ENCODE results near the gene C10orf71. TPM values are rescaled to one million over a fixed set of nuclear protein-coding genes. Genes with fewer than 3 reads are reported as not detected.

C10orf71 gene
- total and polyA plus RNA-seq, 2 of the 8 experiments (the other 6 are each of a cell fraction or from before 2014, with no cell fraction given) = not detected

DNA sequence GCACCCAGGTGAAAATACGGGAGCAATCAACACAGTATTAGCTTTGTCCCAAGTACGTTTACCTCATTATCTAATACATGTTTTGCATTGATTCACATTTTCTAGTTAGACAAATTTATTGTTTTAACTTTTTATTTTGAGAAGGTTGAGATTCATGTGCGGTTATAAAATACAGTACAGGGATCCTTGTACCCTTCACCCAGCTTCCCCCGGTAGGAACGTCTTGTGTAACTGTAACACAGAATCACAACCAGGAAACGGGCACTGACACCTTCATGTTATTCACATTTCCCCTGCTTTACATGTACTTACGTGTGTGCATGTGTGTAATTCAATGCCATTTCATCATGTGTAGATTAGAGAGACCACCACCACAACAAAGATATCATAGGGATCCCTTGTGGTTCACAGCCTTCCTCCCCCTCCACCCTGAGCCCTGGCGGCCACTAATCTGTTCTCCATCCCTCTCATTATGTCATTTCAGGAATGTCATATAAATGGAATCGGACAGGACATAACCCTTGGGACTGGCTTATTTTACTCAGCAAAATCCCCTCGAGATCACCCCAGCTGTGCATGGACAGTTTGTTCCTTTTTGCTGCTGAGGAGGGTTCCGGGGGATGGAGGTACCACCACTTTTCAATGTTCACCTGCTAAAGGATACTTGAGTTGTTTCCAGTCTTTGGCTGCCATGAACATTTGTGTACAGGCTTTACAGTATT is 46.5 kb upstream of the C10orf71 start:
- Histone ChIP-seq H3K18ac (ENCODE audit: extremely low read depth, low read length) (no peak overlapping the region), H4K8ac (ENCODE audit: extremely low read depth, insufficient read depth, low read length) (no peak overlapping the region), H4K20me1 (replicated peaks in 1 of 2; ENCODE audit: control insufficient read depth in 1 of 2, insufficient read depth in 2 of 2, low read length in 2 of 2) (no peaks in the 10 kb centered on the region), H3K79me2 (ENCODE audit: control insufficient read depth in 1 of 2, insufficient read depth in 2 of 2, low read length in 2 of 2) (no peaks in the 10 kb centered on the region), H4K5ac (ENCODE audit: insufficient read length, low read depth, low read length) (no peak overlapping the region), H3K79me1 (ENCODE audit: low read depth, low read length) (no peaks in the 10 kb centered on the region), H2BK15ac (ENCODE audit: low read length) (no peak overlapping the region), H3K4me2 (ENCODE audit: insufficient read depth in 1 of 2, low read depth in 2 of 2, low read length in 2 of 2) (no peak overlapping the region), H3K23me2 (ENCODE audit: low read depth, low read length) (peaks cover 4% of the 10 kb centered on the region), H2BK20ac (ENCODE audit: low read length) (no peak overlapping the region), H4K91ac (replicated peaks; ENCODE audit: insufficient read length, low read length) (no peak overlapping the region), H2AK5ac (ENCODE audit: low read depth, low read length) (no peak overlapping the region), H2BK12ac (ENCODE audit: low read depth, low read length) (no peak overlapping the region), H3K4me3 (ENCODE audit: extremely low read depth in 1 of 4, insufficient read depth in 2 of 4, low read depth in 3 of 4, low read length in 4 of 4) (no peak overlapping the region), H3K56ac (replicated peaks; ENCODE audit: insufficient read length, low read depth, low read length) (no peak overlapping the region), H2BK5ac (ENCODE audit: low read depth, low read length) (no peak overlapping the region), H3K9me3 (ENCODE audit: insufficient read depth in 2 of 2, low read depth in 1 of 2, low read length in 1 of 2) (no peaks in the 10 kb centered on the region), H3K9ac (replicated peaks in 1 of 4; ENCODE audit: extremely low read depth in 1 of 4, low read depth in 3 of 4, low read length in 3 of 4) (no peak overlapping the region), H2BK120ac (replicated peaks; ENCODE audit: low read depth, low read length) (no peak overlapping the region), H3K14ac (ENCODE audit: insufficient read length) (no peak overlapping the region), H3K4ac (replicated peaks; ENCODE audit: insufficient read length, low read depth, low read length) (no peak overlapping the region), H3K23ac (ENCODE audit: insufficient read length) (no peak overlapping the region), H3K27me3 (replicated peaks in 1 of 4; ENCODE audit: control insufficient read depth in 3 of 4, extremely low read depth in 1 of 4, insufficient read depth in 3 of 4, low read length in 3 of 4) (no peaks in the 10 kb centered on the region), H2AFZ (ENCODE audit: low read length) (no peak overlapping the region), H3K27ac (ENCODE audit: low read depth, low read length) (no peak overlapping the region), H3K4me1 (replicated peaks in 1 of 4; ENCODE audit: control insufficient read depth in 3 of 4, insufficient read depth in 4 of 4, low read length in 3 of 4) (peaks cover 0 to 3% (median 0%) of the 10 kb centered on the region in 4 experiments; a peak in 1 of 7 replicates), H3K36me3 (ENCODE audit: control insufficient read depth in 2 of 4, insufficient read depth in 4 of 4, low read length in 3 of 4) (no peaks in the 10 kb centered on the region)
- WGBS, 2 experiments (ENCODE audit: extremely low coverage in 1 of 2, insufficient coverage in 1 of 2, insufficient read length in 1 of 2, insufficient replicate concordance in 2 of 2, low coverage in 1 of 2, low lambda C conversion rate in 2 of 2, missing lambda C conversion rate in 1 of 2) = 80% methylated on average over 11 of the region's 11 CpGs; no CpG with 5 or more reads in 1 of the 2 experiments
- TF ChIP-seq RBBP5 (IDR thresholded peaks at IDR 0.05; ENCODE audit: borderline replicate concordance, low read depth, low read length) (no peak), MAFK (IDR thresholded peaks at IDR 0.05; ENCODE audit: low read depth, low read length) (no peak)
- TF ChIP-seq, protein P1, sequence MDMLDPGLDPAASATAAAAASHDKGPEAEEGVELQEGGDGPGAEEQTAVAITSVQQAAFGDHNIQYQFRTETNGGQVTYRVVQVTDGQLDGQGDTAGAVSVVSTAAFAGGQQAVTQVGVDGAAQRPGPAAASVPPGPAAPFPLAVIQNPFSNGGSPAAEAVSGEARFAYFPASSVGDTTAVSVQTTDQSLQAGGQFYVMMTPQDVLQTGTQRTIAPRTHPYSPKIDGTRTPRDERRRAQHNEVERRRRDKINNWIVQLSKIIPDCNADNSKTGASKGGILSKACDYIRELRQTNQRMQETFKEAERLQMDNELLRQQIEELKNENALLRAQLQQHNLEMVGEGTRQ (IDR thresholded peaks at IDR 0.05; ENCODE audit: low read length) = no peak
- DNase-seq (ENCODE audit: low read depth in 1 of 2, low spot score in 2 of 2) = no peak
- CTCF ChIA-PET (ENCODE audit: partially characterized antibody) = no interaction called here
- no peak for FAIRE-seq
- POLR2A ChIA-PET (ENCODE audit: partially characterized antibody) = no interaction called here
